ENCODE measurements around the gene JMJD7.

- TF ChIP-seq CTCF (IDR thresholded peaks at IDR 0.05; ENCODE audit: borderline replicate concordance, extremely low read depth, low read length, poor library complexity, severe bottlenecking): no peak
- TF ChIP-seq EZH2 (IDR thresholded peaks at IDR 0.05; ENCODE audit: borderline replicate concordance, low read depth, low read length, severe bottlenecking): no peak
Measured at GRCh38 chr15:41842229-41842628, 14.3 kb downstream of the JMJD7 start.

All from DND-41 (cell line).